ENCODE results near the gene CLEC1A. TPM values are rescaled to one million over a fixed set of nuclear protein-coding genes. Genes with fewer than 3 reads are reported as not detected.

CLEC1A gene
- total and polyA plus RNA-seq, 9 donors: 1.5 to 13.8 (median 4.5) TPM

- H3K9me3 ChIP-seq: no peaks in the 10 kb centered on the region
- 47 to 52% (median 49%) methylated on average over 3 of the region's 3 CpGs for WGBS, 3 donors
- no peak for TF ChIP-seq EP300 (IDR thresholded peaks at IDR 0.05)
- TF ChIP-seq, protein P1, sequence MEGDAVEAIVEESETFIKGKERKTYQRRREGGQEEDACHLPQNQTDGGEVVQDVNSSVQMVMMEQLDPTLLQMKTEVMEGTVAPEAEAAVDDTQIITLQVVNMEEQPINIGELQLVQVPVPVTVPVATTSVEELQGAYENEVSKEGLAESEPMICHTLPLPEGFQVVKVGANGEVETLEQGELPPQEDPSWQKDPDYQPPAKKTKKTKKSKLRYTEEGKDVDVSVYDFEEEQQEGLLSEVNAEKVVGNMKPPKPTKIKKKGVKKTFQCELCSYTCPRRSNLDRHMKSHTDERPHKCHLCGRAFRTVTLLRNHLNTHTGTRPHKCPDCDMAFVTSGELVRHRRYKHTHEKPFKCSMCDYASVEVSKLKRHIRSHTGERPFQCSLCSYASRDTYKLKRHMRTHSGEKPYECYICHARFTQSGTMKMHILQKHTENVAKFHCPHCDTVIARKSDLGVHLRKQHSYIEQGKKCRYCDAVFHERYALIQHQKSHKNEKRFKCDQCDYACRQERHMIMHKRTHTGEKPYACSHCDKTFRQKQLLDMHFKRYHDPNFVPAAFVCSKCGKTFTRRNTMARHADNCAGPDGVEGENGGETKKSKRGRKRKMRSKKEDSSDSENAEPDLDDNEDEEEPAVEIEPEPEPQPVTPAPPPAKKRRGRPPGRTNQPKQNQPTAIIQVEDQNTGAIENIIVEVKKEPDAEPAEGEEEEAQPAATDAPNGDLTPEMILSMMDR (IDR thresholded peaks at IDR 0.05): no peak
- no peak for TF ChIP-seq POLR2A (IDR thresholded peaks at IDR 0.05)
- intact Hi-C loops (cut with DNase I): no loop called here
- H3K27me3 ChIP-seq: no peaks in the 10 kb centered on the region
- no peaks in the 10 kb centered on the region for H3K36me3 ChIP-seq
- no peak for DNase-seq
- H3K4me3 ChIP-seq: no peak overlapping the region
- no peaks in the 10 kb centered on the region for H3K4me1 ChIP-seq (ENCODE audit: insufficient read depth)
- H3K27ac ChIP-seq: no peak overlapping the region
Measured at GRCh38 chr12:10086387-10086786, 12.4 kb downstream of the CLEC1A start.

GRCh38 chr12:10084733-10085132 lies 14.1 kb downstream of the CLEC1A start:
- WGBS, 3 donors: 87 to 98% (median 94%) methylated on average over 6 of the region's 6 CpGs
- no peak for TF ChIP-seq POLR2A (IDR thresholded peaks at IDR 0.05)
- TF ChIP-seq EP300 (IDR thresholded peaks at IDR 0.05): no peak
- TF ChIP-seq, protein P1 (IDR thresholded peaks at IDR 0.05): no peak
- intact Hi-C loops (cut with DNase I): no loop called here

DNA sequence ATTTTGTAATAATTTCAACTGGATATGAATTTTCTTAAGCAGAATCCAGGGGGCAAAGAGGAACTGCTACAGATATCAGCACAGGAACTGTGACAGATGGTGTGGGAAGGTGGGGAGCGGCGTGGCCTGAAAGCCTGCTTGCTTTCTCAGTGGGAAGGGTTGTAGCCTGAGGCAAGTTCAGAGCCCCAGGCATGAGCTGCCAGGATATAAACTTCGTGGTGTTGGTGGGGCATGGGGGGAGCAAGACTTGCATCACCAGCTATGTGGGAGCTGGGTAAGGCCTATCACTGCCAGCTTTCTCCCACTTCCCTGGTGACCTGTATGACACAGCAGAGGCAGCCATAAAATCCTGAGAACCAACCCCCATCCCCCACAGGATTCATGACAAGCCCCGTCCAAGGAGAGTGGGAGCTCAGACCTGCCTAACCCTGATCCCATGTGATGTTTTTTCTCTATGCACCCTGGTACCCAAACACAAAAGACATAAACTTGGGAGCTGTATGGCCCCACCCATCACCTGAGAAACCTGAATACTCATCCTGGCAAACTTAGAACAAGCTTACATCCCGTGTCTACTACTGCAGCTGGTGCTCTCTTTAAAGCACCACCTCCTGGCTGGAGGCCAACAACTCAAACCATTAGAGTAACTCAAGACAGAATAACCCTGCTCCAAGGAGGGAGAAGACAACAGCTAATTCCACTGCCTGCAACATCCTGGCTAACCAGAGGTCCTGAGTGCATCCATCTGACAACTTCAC lies 16.5 kb downstream of the CLEC1A start:
- intact Hi-C loops (cut with DNase I): no loop called here
- TF ChIP-seq EP300 (IDR thresholded peaks at IDR 0.05) (no peak), POLR2A (IDR thresholded peaks at IDR 0.05) (no peak)
- TF ChIP-seq, protein P1 (IDR thresholded peaks at IDR 0.05): no peak
- 77 to 82% (median 78%) methylated on average over 5 of the region's 5 CpGs for WGBS, 3 donors
- H3K9me3 ChIP-seq: no peaks in the 10 kb centered on the region
- H3K36me3 ChIP-seq: no peaks in the 10 kb centered on the region
- H3K4me1 ChIP-seq (ENCODE audit: insufficient read depth): no peaks in the 10 kb centered on the region
- no peaks in the 10 kb centered on the region for H3K27me3 ChIP-seq
- H3K4me3 ChIP-seq: no peak overlapping the region
- DNase-seq: no peak
- no peak overlapping the region for H3K27ac ChIP-seq

More at GRCh38 chr12:10084733-10085132, 14.1 kb downstream of the CLEC1A start:
- Histone ChIP-seq H3K36me3 (no peaks in the 10 kb centered on the region), H3K9me3 (no peaks in the 10 kb centered on the region), H3K4me1 (ENCODE audit: insufficient read depth) (no peaks in the 10 kb centered on the region), H3K27ac (no peak overlapping the region), H3K27me3 (no peaks in the 10 kb centered on the region), H3K4me3 (no peak overlapping the region)
- DNase-seq: no peak

GRCh38 chr12:10075451-10075850 lies 23.3 kb downstream of the CLEC1A start:
- no peaks in the 10 kb centered on the region for H3K36me3 ChIP-seq
- intact Hi-C loops (cut with DNase I): loop anchor here in 1 of 4 donors (10.0 kb wide), 1 partner anchor 49 kb away; no protein-coding TSS in a partner anchor
- no peak for DNase-seq
- H3K9me3 ChIP-seq: no peaks in the 10 kb centered on the region
- TF ChIP-seq POLR2A (IDR thresholded peaks at IDR 0.05) (no peak), EP300 (IDR thresholded peaks at IDR 0.05) (no peak)
- TF ChIP-seq, protein P1 (IDR thresholded peaks at IDR 0.05): no peak
- H3K27me3 ChIP-seq: no peaks in the 10 kb centered on the region
- no peak overlapping the region for H3K27ac ChIP-seq
- no peak overlapping the region for H3K4me3 ChIP-seq
- no peaks in the 10 kb centered on the region for H3K4me1 ChIP-seq (ENCODE audit: insufficient read depth)

Measured in ovary (tissue), 9 donors.